DMS53 treated with DMSO at 0.1 percent for 48 hours (cell line): ENCODE data around the gene DPYD.

ENCODE experiments used
- DNase-seq: peaks from one replicate; lab custom pipeline; 2025; ENCODE audit not compliant: unreplicated experiment; lab: John Stamatoyannopoulos, UW

Gene DPYD

DNA sequence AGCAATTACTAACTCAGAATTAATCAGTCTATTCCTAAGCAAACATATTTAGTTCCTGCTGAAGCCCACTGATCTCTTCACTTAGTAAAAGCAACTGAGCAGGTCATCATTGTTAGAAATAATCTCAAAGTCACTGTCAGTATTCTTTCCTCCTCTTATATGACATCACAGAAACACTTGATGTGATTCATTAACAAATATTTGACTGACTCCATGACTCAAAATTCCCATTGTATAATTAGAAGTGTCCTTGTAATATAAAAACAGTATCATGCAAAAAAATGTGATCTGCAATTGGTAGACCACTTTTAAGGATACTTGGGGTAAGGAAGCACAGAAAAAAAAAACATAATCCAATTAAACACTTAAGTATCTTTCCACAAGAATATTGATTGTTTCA lies 194.4 kb downstream of the DPYD start:
- DNase-seq, result peak; percentile 59

- no peak for DNase-seq
These were observed 199.6 kb downstream of the DPYD start for GRCh38 chr1:97721221-97721620.

GRCh38 chr1:97712980-97713379 lies 207.9 kb downstream of the DPYD start:
- DNase-seq, result no peak

- no peak for DNase-seq
These were observed 209.0 kb downstream of the DPYD start for GRCh38 chr1:97711858-97712257.

DNA sequence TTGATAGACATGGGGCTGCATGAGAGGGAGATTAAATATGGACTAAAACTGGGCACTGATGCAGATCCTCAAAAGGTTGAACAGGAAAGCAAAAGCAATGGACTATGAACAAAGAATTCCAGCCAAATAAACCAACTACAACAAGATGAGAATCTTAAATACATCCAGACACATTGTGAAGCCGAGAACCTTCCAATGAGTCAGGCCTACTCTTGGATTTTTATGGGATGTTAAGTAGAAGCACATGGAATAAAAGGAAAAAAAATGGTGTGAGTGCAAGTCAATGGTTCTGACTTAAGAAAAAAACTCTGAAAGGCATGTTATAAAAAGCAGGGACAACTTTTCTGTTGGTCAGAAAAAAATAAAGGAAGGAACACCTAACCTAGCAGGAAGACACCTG lies 227.2 kb downstream of the DPYD start:
- no peak for DNase-seq

- no peak for DNase-seq
These were observed 229.5 kb downstream of the DPYD start for GRCh38 chr1:97691325-97691724.

- no peak for DNase-seq
These were observed 235.5 kb downstream of the DPYD start for GRCh38 chr1:97685360-97685759.

GRCh38 chr1:97680894-97681293 lies 239.9 kb downstream of the DPYD start:
- peak; percentile 77 for DNase-seq

DNA sequence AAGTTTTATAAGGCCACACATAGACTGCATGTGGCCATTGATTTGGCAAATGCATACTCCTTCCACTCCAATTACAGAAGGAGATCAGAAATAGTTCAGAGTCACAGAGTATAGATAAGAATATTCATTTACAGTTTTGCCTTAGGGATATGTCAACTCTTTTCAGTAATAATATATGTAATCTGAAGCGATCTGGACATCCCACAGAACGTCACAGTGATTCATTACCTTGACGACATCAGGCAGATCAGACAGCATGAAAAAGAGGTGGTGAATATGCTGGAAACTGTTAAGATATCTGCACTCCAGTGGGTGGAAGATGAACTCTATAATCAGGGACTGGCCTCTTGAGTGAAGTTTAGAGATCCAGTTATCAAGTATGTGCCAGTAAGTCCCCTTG lies 240.4 kb downstream of the DPYD start:
- no peak for DNase-seq

DNA sequence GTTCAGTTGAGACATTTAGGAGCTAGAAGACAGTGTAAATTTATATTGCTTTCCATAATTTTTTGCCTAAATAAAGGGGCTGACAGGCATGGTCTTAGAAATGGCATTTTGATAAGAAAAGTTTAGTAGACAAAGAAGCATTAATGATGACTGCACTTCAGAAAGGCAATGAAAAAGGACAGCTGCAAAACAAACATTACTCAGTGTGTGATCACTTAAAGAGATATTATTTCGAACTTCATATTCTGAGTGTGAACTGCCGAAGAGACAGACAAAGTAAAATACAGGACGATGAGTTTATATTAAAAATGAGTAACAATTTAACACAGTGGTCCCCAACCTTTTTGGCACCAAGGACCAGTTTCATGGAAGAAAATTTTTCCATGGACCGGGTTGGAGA lies 243.1 kb downstream of the DPYD start:
- DNase-seq, result no peak

GRCh38 chr1:97674517-97674916 lies 246.3 kb downstream of the DPYD start:
- DNase-seq, result no peak

DNA sequence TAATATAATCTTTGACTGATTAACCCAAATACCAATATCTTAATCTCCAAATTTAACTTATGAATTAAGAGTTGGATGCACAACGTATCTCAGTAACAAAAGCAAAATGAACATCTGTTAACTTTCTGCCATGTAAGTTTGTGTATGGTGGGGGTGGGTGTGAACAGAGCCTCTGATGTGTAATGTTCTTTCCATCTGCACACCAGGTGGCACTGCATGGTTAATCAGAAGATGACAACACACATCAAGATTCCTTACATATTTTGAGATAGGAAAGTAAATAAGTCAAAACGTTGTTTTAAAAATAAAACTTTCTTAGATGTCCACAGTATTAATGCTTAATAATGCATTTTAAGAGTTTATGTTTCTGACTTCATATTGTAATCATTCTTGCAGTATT lies 251.9 kb downstream of the DPYD start:
- no peak for DNase-seq

DNA sequence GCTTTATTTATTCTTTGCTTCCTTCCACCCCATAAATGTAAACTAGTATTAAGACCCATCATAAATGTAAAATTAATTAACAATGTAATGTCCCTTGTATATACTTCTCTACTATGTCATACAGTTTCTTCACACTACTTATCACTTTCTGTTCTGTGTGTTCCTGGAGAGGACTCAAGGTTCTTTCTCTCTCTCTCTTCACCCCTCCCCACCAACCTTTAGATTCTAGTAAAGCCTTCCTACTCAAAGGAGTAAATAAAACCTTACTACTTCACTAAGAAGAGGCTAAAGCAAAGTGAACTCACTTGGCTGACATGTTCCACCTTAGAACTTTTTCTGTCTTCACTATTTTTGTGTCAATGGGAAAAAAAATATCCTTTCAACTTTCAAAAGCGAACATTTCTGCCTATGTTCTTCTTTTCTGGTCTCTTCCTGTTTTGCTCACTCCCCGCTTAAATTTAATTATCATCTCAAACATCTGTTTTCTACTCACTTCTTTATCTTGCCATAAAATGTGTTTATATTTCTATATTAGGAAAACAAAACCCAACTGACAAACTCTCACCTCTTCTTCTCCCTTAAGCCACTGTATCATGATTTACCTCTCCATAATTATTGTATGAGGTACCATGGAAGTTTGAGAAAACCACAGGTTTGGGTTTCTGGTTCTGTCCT lies 260.3 kb downstream of the DPYD start:
- DNase-seq, result no peak

DNA sequence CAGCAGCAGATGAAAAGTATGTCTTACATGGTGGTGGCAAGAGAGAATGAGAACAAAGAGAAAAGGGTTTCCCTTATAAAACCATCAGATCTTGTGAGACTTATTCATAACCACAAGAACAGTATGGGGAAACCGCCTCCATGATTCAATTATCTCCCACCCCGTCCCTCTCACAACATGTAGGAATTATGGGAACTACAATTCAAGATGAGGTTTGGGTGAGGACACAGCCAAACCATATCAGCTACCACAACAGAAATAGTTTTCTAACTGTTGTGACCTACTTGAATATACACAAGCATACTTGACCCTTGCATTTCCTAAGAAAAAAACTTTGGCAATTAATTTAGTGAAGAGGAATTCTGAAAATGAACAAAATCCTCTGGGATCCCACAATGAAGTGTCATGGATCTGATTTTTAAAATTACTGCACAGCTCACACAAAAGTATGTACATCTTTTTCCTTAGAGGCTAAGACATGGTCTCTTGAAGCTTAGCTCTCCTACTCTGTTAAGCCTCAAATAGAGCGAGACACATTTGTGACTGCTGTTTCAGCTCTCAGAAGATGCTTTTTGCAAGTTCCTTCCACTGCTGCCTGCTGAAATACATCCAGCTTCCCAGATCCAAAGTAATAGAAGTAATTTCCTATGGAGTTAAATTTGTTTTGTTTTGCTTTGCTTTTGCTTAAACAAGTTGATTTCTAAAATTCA lies 265.8 kb downstream of the DPYD start:
- DNase-seq, result no peak

GRCh38 chr1:97651250-97651649 lies 269.6 kb downstream of the DPYD start:
- no peak for DNase-seq

- DNase-seq, result no peak
These were observed 271.2 kb downstream of the DPYD start for GRCh38 chr1:97649591-97649990.

DNA sequence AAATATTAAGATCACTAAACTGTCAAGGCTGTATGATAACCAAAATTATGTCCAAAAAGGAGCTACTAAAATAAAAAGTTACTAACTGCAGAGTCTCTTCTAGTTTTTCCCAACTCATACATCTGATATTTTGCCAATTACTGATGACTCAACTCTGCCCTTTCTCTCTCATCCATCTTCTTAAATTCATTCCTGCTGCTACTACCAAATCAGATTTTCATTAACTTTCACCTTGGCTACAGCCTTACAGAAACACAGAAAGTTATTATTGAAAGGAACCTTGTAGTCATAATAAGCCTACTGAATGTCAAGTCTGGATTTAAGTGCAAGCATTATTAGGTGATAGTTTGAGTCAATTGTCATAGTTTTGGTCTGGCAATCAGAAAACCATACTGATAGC lies 273.1 kb downstream of the DPYD start:
- no peak for DNase-seq

DNA sequence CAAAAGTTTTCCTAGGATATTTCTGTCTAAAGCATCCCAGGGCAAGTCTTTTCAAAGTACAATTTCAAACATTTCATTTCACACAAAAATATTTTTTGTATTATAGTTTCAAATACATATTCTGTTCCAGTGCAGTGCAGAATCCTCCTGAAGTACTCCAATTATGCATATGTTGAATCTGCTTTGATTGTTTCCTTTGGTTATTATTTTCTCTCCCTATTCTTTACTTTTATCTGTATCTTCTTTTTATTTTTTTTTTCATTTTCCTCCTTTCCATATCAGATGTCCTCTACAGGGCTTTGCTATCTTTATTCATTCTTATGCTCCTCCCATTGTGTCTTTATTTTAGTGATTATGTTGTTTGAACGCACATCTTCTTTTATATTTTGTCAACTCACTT lies 274.8 kb downstream of the DPYD start:
- no peak for DNase-seq

GRCh38 chr1:97640677-97641076 lies 280.2 kb downstream of the DPYD start:
- no peak for DNase-seq

DNA sequence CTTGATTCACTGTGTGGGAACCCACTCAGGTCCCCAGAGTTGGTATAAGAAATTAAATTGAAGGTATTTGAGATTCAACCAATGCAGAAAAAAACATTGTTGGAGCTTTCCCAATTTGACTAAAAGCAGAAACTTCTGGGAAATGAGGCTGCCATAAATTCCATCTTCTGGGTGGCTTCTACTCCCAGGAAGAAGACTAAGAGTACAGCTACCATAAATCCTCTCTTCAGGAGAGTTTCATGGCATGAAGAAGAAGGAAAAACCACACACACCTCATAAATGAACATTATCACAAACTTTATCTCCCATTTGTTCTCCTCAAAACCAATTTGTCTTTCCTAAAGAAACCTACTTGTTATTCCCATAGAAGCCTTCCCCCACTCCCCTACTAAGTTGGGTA lies 283.9 kb downstream of the DPYD start:
- no peak for DNase-seq

GRCh38 chr1:97634758-97635157 lies 286.1 kb downstream of the DPYD start:
- no peak for DNase-seq

DNA sequence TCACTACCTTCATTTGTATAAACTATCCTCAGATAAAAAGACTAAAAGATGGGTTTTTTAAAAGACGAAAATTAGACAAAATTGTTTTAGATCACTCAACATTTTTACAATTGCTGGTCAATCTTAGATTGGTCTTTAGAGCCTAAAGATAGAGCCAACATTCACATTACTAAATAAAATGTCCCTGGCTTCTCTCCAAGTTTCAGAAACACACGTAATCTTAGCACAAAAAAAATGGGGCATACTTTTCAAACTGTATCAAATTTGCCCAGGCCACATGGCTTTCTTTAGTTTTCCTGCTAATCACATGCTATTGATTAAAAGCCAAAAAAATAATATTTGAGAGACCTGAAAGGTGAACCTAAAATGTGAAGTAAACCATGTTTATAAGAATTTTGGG lies 288.1 kb downstream of the DPYD start:
- no peak for DNase-seq

DNA sequence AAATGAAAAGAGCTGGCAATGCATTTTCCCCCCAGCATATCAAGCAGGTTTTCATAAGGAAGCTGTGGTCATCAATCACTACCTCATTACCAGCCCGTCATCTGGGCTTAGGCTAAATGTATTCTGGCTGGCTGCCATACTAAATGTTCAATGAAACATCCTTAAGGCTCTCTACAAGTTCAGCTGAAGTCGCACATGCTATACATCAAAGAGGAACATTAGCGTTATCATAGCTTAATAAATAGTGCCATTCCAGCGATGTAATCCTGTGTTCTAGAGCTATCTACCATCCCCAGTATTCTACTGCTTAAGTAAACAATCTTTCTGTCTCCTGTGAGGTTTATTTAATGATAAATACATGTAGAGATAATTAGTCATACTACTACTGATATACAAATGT lies 288.8 kb downstream of the DPYD start:
- DNase-seq, result peak; percentile 14
